GM12891 (cell line): ENCODE results near the gene NKRF.

Source experiments
- DNase-seq: peaks from one replicate; pipeline ENCODE4 v3.0.0; 2011; ENCODE audit warnings: low spot score; ENCODE audit not compliant: insufficient read length
- FAIRE-seq: peaks from 2 replicates; lab custom pipeline; 2011; peaks lifted over from hg19 to GRCh38; lab: Jason Lieb, UNC
- PAX5 ChIP-seq: IDR thresholded peaks from 2 replicates; pipeline ENCODE4 v1.6.1; 2011; ENCODE audit warnings: low read length, moderate library complexity, mild to moderate bottlenecking; ENCODE audit not compliant: insufficient read depth, severe bottlenecking
- POLR2A ChIP-seq: IDR thresholded peaks from 2 replicates; pipeline ENCODE4 v1.6.1; 2011; ENCODE audit warnings: low read depth, low read length, control low read depth
- POLR2AphosphoS5 ChIP-seq: IDR thresholded peaks from 2 replicates; pipeline ENCODE4 v1.6.1; 2011; ENCODE audit warnings: low read depth, low read length, control low read depth
- POU2F2 ChIP-seq: IDR thresholded peaks from 2 replicates; pipeline ENCODE4 v1.6.1; 2011; ENCODE audit warnings: low read depth, mild to moderate bottlenecking, control low read depth, low read length, moderate library complexity
- SPI1 ChIP-seq: IDR thresholded peaks from 2 replicates; pipeline ENCODE4 v1.6.1; 2011; ENCODE audit warnings: low read depth, low read length, control low read depth
- TAF1 ChIP-seq: IDR thresholded peaks from 2 replicates; pipeline ENCODE4 v1.6.1; 2011; ENCODE audit warnings: low read depth, low read length, control low read depth

Gene NKRF

GRCh38 chrX:119573840-119574393 lies 32.3 kb downstream of the NKRF start:
- peak; percentile 3 for DNase-seq
- TF ChIP-seq SPI1 (no peak), POLR2A (no peak), TAF1 (no peak), POU2F2 (no peak), POLR2AphosphoS5 (no peak), PAX5 (no peak)
- FAIRE-seq = peak; percentile 68

- FAIRE-seq (no peak), DNase-seq (no peak)
- TF ChIP-seq POLR2A = no peak
- no peak for TF ChIP-seq PAX5
- TF ChIP-seq SPI1 = no peak
- no peak for TF ChIP-seq POLR2AphosphoS5
- no peak for TF ChIP-seq POU2F2
- no peak for TF ChIP-seq TAF1
Observed at GRCh38 chrX:119573222-119573621, 33.0 kb downstream of the NKRF start.

GRCh38 chrX:119570351-119570835 lies 35.8 kb downstream of the NKRF start:
- FAIRE-seq = no peak
- no peak for TF ChIP-seq TAF1
- TF ChIP-seq POLR2A = no peak
- TF ChIP-seq POLR2AphosphoS5 = no peak
- TF ChIP-seq SPI1 = no peak
- no peak for TF ChIP-seq POU2F2
- TF ChIP-seq PAX5 = no peak
- DNase-seq = no peak

- FAIRE-seq (peak; percentile 99), DNase-seq (peak; percentile 65)
- TF ChIP-seq TAF1 = peak; percentile 66; the same call in 1 of the 2 replicates
- no peak for TF ChIP-seq SPI1
- peak; percentile 59; the same call in 1 of the 2 replicates for TF ChIP-seq POLR2AphosphoS5
- peak; percentile 68 for TF ChIP-seq POLR2A
- TF ChIP-seq PAX5 = no peak
- peak; percentile 43; the same call in 1 of the 2 replicates for TF ChIP-seq POU2F2
Observed at GRCh38 chrX:119565107-119565663, 41.0 kb downstream of the NKRF start, which contains the start of gene STEEP1. Gene STEEP1 (minus strand): TSS chrX:119565409. CDS start chrX:119565355, 54 bp downstream.

GRCh38 chrX:119552508-119552907 lies 53.7 kb downstream of the NKRF start:
- TF ChIP-seq POLR2A (no peak), SPI1 (no peak), PAX5 (no peak), POLR2AphosphoS5 (no peak), TAF1 (no peak), POU2F2 (no peak)
- no peak for FAIRE-seq
- DNase-seq = no peak

GRCh38 chrX:119549327-119550016 lies 56.8 kb downstream of the NKRF start:
- TF ChIP-seq SPI1 (no peak), POU2F2 (no peak), POLR2A (no peak), TAF1 (no peak), PAX5 (no peak), POLR2AphosphoS5 (no peak)
- FAIRE-seq = no peak
- no peak for DNase-seq

GRCh38 chrX:119541188-119541587 lies 65.0 kb downstream of the NKRF start:
- TF ChIP-seq POU2F2 = no peak
- TF ChIP-seq TAF1 = no peak
- TF ChIP-seq POLR2A = no peak
- no peak for TF ChIP-seq POLR2AphosphoS5
- TF ChIP-seq SPI1 = no peak
- TF ChIP-seq PAX5 = no peak
- FAIRE-seq = peak; percentile 59
- no peak for DNase-seq

- DNase-seq (no peak), FAIRE-seq (no peak)
- TF ChIP-seq SPI1 (no peak), POLR2A (no peak), TAF1 (no peak), PAX5 (no peak), POU2F2 (no peak), POLR2AphosphoS5 (no peak)
Observed at GRCh38 chrX:119539872-119540271, 66.4 kb downstream of the NKRF start.
